Measurements from ENCODE around the gene STXBP1.

The STXBP1 gene

GRCh38 chr9:127739614-127740330, 127.7 kb downstream of the STXBP1 start:
- DNase-seq, result no peak

GRCh38 chr9:127741831-127742434, 129.9 kb downstream of the STXBP1 start:
- DNase-seq, result no peak
